ENCODE data around the gene PLEKHM1.

PLEKHM1 gene

GRCh38 chr17:45440161-45440778 is 50.3 kb downstream of the PLEKHM1 start:
- H3K9me3 Mint-ChIP-seq, result no peaks in the 10 kb centered on the region
- no peak for DNase-seq
- H3K27ac Mint-ChIP-seq, result peak overlapping the region; percentile 34
- H3K4me1 Mint-ChIP-seq (ENCODE audit: low read depth), result peaks cover 20% of the 10 kb centered on the region
- H3K36me3 Mint-ChIP-seq (ENCODE audit: low read depth), result peaks cover 43% of the 10 kb centered on the region
- H3K27me3 Mint-ChIP-seq, result no peaks in the 10 kb centered on the region
- no peak overlapping the region for H3K4me3 Mint-ChIP-seq

GRCh38 chr17:45438931-45439610 is 51.5 kb downstream of the PLEKHM1 start:
- H3K27ac Mint-ChIP-seq, result no peak overlapping the region
- H3K4me1 Mint-ChIP-seq (ENCODE audit: low read depth), result peaks cover 16% of the 10 kb centered on the region
- no peak overlapping the region for H3K4me3 Mint-ChIP-seq
- H3K36me3 Mint-ChIP-seq (ENCODE audit: low read depth), result peaks cover 37% of the 10 kb centered on the region
- no peaks in the 10 kb centered on the region for H3K9me3 Mint-ChIP-seq
- DNase-seq, result no peak
- H3K27me3 Mint-ChIP-seq, result no peaks in the 10 kb centered on the region

GRCh38 chr17:45437465-45438283 is 52.8 kb downstream of the PLEKHM1 start:
- Mint-ChIP-seq H3K36me3 (ENCODE audit: low read depth) (peaks cover 37% of the 10 kb centered on the region), H3K27me3 (no peaks in the 10 kb centered on the region), H3K9me3 (no peaks in the 10 kb centered on the region), H3K4me3 (no peak overlapping the region), H3K27ac (no peak overlapping the region), H3K4me1 (ENCODE audit: low read depth) (peaks cover 16% of the 10 kb centered on the region)
- DNase-seq, result no peak

- Mint-ChIP-seq H3K9me3 (no peaks in the 10 kb centered on the region), H3K36me3 (ENCODE audit: low read depth) (peaks cover 37% of the 10 kb centered on the region), H3K27ac (no peak overlapping the region), H3K4me1 (ENCODE audit: low read depth) (peaks cover 16% of the 10 kb centered on the region), H3K4me3 (no peak overlapping the region), H3K27me3 (no peaks in the 10 kb centered on the region)
- no peak for DNase-seq
Measured at GRCh38 chr17:45436625-45437464, 53.7 kb downstream of the PLEKHM1 start.

GRCh38 chr17:45436161-45436560 is 54.4 kb downstream of the PLEKHM1 start:
- no peaks in the 10 kb centered on the region for H3K27me3 Mint-ChIP-seq
- no peak overlapping the region for H3K27ac Mint-ChIP-seq
- H3K4me3 Mint-ChIP-seq, result no peak overlapping the region
- peaks cover 12% of the 10 kb centered on the region for H3K4me1 Mint-ChIP-seq (ENCODE audit: low read depth)
- peaks cover 37% of the 10 kb centered on the region for H3K36me3 Mint-ChIP-seq (ENCODE audit: low read depth)
- no peaks in the 10 kb centered on the region for H3K9me3 Mint-ChIP-seq
- no peak for DNase-seq

GRCh38 chr17:45435481-45435880 is 55.0 kb downstream of the PLEKHM1 start:
- Mint-ChIP-seq H3K9me3 (no peaks in the 10 kb centered on the region), H3K27ac (no peak overlapping the region), H3K4me1 (ENCODE audit: low read depth) (peaks cover 12% of the 10 kb centered on the region), H3K36me3 (ENCODE audit: low read depth) (peaks cover 37% of the 10 kb centered on the region), H3K27me3 (no peaks in the 10 kb centered on the region), H3K4me3 (no peak overlapping the region)
- no peak for DNase-seq

- DNase-seq, result no peak
- H3K27me3 Mint-ChIP-seq, result peaks cover 8% of the 10 kb centered on the region
- H3K36me3 Mint-ChIP-seq (ENCODE audit: low read depth), result peaks cover 21% of the 10 kb centered on the region
- H3K4me1 Mint-ChIP-seq (ENCODE audit: low read depth), result peaks cover 21% of the 10 kb centered on the region
- peak overlapping the region; percentile 33 for H3K4me3 Mint-ChIP-seq
- no peaks in the 10 kb centered on the region for H3K9me3 Mint-ChIP-seq
- H3K27ac Mint-ChIP-seq, result no peak overlapping the region
Measured at GRCh38 chr17:45433159-45433535, 57.4 kb downstream of the PLEKHM1 start.

- Mint-ChIP-seq H3K9me3 (no peaks in the 10 kb centered on the region), H3K36me3 (ENCODE audit: low read depth) (peaks cover 15% of the 10 kb centered on the region), H3K27me3 (peaks cover 9% of the 10 kb centered on the region), H3K27ac (no peak within 1 kb of the TSS), H3K4me3 (peak within 1 kb of the TSS; percentile 73), H3K4me1 (ENCODE audit: low read depth) (peaks cover 24% of the 10 kb centered on the region)
- DNase-seq, result no peak
Measured at GRCh38 chr17:45432405-45433158, 57.9 kb downstream of the PLEKHM1 start, which contains the start of gene ARHGAP27. Gene ARHGAP27, minus strand, starts transcription at chr17:45432870. Its CDS starts 2,591 bp downstream, at chr17:45430279.

GRCh38 chr17:45431531-45432404 is 58.8 kb downstream of the PLEKHM1 start:
- peaks cover 9% of the 10 kb centered on the region for H3K36me3 Mint-ChIP-seq (ENCODE audit: low read depth)
- peak; percentile 83 for DNase-seq
- H3K9me3 Mint-ChIP-seq, result no peaks in the 10 kb centered on the region
- H3K27me3 Mint-ChIP-seq, result peaks cover 9% of the 10 kb centered on the region
- no peak overlapping the region for H3K27ac Mint-ChIP-seq
- H3K4me1 Mint-ChIP-seq (ENCODE audit: low read depth), result peaks cover 24% of the 10 kb centered on the region
- peak overlapping the region; percentile 73 for H3K4me3 Mint-ChIP-seq

- Mint-ChIP-seq H3K4me3 (peak overlapping the region; percentile 73), H3K36me3 (ENCODE audit: low read depth) (peaks cover 5% of the 10 kb centered on the region), H3K27me3 (peaks cover 9% of the 10 kb centered on the region), H3K4me1 (ENCODE audit: low read depth) (peaks cover 24% of the 10 kb centered on the region), H3K27ac (no peak overlapping the region), H3K9me3 (no peaks in the 10 kb centered on the region)
- peak; percentile 60 for DNase-seq
Measured at GRCh38 chr17:45430738-45431530, 59.6 kb downstream of the PLEKHM1 start.

- H3K36me3 Mint-ChIP-seq (ENCODE audit: low read depth), result no peaks in the 10 kb centered on the region
- no peaks in the 10 kb centered on the region for H3K9me3 Mint-ChIP-seq
- H3K27ac Mint-ChIP-seq, result no peak overlapping the region
- H3K4me1 Mint-ChIP-seq (ENCODE audit: low read depth), result peaks cover 24% of the 10 kb centered on the region
- H3K4me3 Mint-ChIP-seq, result peak overlapping the region; percentile 73
- no peak for DNase-seq
- peaks cover 9% of the 10 kb centered on the region for H3K27me3 Mint-ChIP-seq
Measured at GRCh38 chr17:45430006-45430737, 60.3 kb downstream of the PLEKHM1 start.

Data from activated T-cell treated with anti-CD3 and anti-CD28 coated beads, Interleukin-2, amount 50 U/mL, for 24 hours (primary cell).